ENCODE results near the gene MALRD1.

Gene MALRD1

DNA sequence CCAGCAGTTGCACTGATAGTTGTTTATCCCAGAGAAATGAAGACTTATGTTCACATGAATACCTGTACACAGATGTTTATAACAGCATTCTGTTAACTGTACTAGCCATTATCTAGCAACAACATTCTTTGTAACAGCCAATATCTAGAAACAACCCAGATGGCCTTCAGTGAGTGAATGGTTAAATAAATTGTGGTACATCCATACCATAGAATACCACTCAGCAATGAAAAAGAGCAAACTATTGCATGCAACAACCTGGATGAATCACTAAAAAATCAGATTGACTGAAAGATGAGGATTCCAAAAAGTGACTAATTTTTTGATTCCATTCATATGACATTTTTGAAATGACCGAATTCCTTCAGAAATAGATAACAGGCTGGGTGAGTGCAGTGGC, 360.3 kb downstream of the MALRD1 start:
- H3K36me3 ChIP-seq (ENCODE audit: insufficient read depth, low read length), result no peaks in the 10 kb centered on the region
- no peak overlapping the region for H2AFZ ChIP-seq (ENCODE audit: low read length)
- no peaks in the 10 kb centered on the region for H3K79me2 ChIP-seq (ENCODE audit: insufficient read depth, low read length)
- H3K27ac ChIP-seq (ENCODE audit: low read depth, low read length, poor library complexity, severe bottlenecking), result no peak overlapping the region
- no peak overlapping the region for H3K9ac ChIP-seq (ENCODE audit: low read length)
- no peak overlapping the region for H3K4me2 ChIP-seq (ENCODE audit: low read length)
- H4K20me1 ChIP-seq (ENCODE audit: insufficient read depth, low read length), result no peaks in the 10 kb centered on the region
- no peaks in the 10 kb centered on the region for H3K27me3 ChIP-seq (ENCODE audit: insufficient read depth, low read length)
- H3K9me3 ChIP-seq (ENCODE audit: low read length), result no peaks in the 10 kb centered on the region
- no peak for TF ChIP-seq EZH2 (IDR thresholded peaks at IDR 0.05; ENCODE audit: borderline replicate concordance, low read length)
- TF ChIP-seq, protein P1, sequence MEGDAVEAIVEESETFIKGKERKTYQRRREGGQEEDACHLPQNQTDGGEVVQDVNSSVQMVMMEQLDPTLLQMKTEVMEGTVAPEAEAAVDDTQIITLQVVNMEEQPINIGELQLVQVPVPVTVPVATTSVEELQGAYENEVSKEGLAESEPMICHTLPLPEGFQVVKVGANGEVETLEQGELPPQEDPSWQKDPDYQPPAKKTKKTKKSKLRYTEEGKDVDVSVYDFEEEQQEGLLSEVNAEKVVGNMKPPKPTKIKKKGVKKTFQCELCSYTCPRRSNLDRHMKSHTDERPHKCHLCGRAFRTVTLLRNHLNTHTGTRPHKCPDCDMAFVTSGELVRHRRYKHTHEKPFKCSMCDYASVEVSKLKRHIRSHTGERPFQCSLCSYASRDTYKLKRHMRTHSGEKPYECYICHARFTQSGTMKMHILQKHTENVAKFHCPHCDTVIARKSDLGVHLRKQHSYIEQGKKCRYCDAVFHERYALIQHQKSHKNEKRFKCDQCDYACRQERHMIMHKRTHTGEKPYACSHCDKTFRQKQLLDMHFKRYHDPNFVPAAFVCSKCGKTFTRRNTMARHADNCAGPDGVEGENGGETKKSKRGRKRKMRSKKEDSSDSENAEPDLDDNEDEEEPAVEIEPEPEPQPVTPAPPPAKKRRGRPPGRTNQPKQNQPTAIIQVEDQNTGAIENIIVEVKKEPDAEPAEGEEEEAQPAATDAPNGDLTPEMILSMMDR (IDR thresholded peaks at IDR 0.05; ENCODE audit: low read length), result no peak
- no peaks in the 10 kb centered on the region for H3K9me2 ChIP-seq (ENCODE audit: low read depth, low read length)
- no peaks in the 10 kb centered on the region for H3F3A ChIP-seq (ENCODE audit: insufficient read depth, low read length)
- H3K4me1 ChIP-seq (ENCODE audit: insufficient read depth, low read length, severe bottlenecking), result no peaks in the 10 kb centered on the region
- H3K4me3 ChIP-seq (ENCODE audit: low read depth, low read length, poor library complexity, severe bottlenecking), result no peak overlapping the region

DNA sequence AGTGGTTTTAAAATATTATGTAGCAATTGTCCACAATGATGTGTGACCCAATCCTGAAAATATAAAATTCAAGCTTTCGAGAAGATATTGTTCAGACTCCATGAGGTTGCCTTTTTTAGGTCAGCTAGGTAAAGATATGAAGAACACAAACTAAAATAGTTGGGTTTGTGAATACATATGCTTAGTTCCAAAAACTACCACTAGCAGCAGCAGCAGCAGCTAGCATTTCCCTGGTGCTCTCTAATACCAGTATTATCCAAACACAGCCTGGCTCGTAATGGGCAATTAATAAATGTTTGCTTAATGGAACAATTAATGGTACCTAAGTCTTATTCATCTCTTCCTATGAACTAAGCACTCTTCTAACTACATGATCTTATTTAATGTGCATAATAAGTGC, 362.5 kb downstream of the MALRD1 start:
- Histone ChIP-seq H3K36me3 (ENCODE audit: insufficient read depth, low read length) (no peaks in the 10 kb centered on the region), H3K4me2 (ENCODE audit: low read length) (no peak overlapping the region), H3F3A (ENCODE audit: insufficient read depth, low read length) (no peaks in the 10 kb centered on the region), H3K4me1 (ENCODE audit: insufficient read depth, low read length, severe bottlenecking) (no peaks in the 10 kb centered on the region), H3K4me3 (ENCODE audit: low read depth, low read length, poor library complexity, severe bottlenecking) (no peak overlapping the region), H3K9me2 (ENCODE audit: low read depth, low read length) (no peaks in the 10 kb centered on the region), H3K9ac (ENCODE audit: low read length) (no peak overlapping the region), H2AFZ (ENCODE audit: low read length) (no peak overlapping the region), H4K20me1 (ENCODE audit: insufficient read depth, low read length) (no peaks in the 10 kb centered on the region), H3K27ac (ENCODE audit: low read depth, low read length, poor library complexity, severe bottlenecking) (no peak overlapping the region), H3K9me3 (ENCODE audit: low read length) (no peaks in the 10 kb centered on the region), H3K79me2 (ENCODE audit: insufficient read depth, low read length) (no peaks in the 10 kb centered on the region), H3K27me3 (ENCODE audit: insufficient read depth, low read length) (no peaks in the 10 kb centered on the region)
- TF ChIP-seq EZH2 (IDR thresholded peaks at IDR 0.05; ENCODE audit: borderline replicate concordance, low read length), result no peak
- TF ChIP-seq, protein P1 (IDR thresholded peaks at IDR 0.05; ENCODE audit: low read length), result no peak

DNA sequence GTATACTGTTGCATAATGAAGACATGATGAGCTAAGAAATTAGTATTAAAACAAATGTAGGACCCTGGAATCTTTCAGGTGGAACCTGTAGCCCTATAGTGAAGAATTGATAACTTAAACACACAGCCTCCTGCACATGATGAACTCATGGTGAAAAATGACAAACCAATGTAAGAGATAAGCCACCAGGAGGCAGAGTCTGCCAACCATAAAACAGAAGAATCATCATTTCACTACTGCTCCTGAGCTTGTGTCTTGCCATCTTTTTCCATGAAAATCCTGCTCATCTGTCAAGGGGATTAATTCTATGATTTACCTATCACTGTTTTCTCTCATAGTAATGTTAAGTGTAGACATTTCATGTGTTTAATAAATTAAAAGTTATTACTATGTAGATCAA, 363.9 kb downstream of the MALRD1 start:
- H3K4me2 ChIP-seq (ENCODE audit: low read length), result no peak overlapping the region

More for the DNA sequence above, 363.9 kb downstream of the MALRD1 start:
- H3K9me3 ChIP-seq (ENCODE audit: low read length), result no peaks in the 10 kb centered on the region
- H3K27ac ChIP-seq (ENCODE audit: low read depth, low read length, poor library complexity, severe bottlenecking), result no peak overlapping the region
- H3K27me3 ChIP-seq (ENCODE audit: insufficient read depth, low read length), result no peaks in the 10 kb centered on the region
- H3K9ac ChIP-seq (ENCODE audit: low read length), result no peak overlapping the region
- H2AFZ ChIP-seq (ENCODE audit: low read length), result no peak overlapping the region
- H3K4me3 ChIP-seq (ENCODE audit: low read depth, low read length, poor library complexity, severe bottlenecking), result no peak overlapping the region
- H3K4me1 ChIP-seq (ENCODE audit: insufficient read depth, low read length, severe bottlenecking), result no peaks in the 10 kb centered on the region
- no peaks in the 10 kb centered on the region for H3K79me2 ChIP-seq (ENCODE audit: insufficient read depth, low read length)
- H3F3A ChIP-seq (ENCODE audit: insufficient read depth, low read length), result no peaks in the 10 kb centered on the region
- H3K36me3 ChIP-seq (ENCODE audit: insufficient read depth, low read length), result no peaks in the 10 kb centered on the region
- TF ChIP-seq EZH2 (IDR thresholded peaks at IDR 0.05; ENCODE audit: borderline replicate concordance, low read length), result no peak
- TF ChIP-seq, protein P1 (IDR thresholded peaks at IDR 0.05; ENCODE audit: low read length), result peak; percentile 41; the same call in 1 of the 2 replicates
- no peaks in the 10 kb centered on the region for H4K20me1 ChIP-seq (ENCODE audit: insufficient read depth, low read length)
- H3K9me2 ChIP-seq (ENCODE audit: low read depth, low read length), result no peaks in the 10 kb centered on the region

Measured in OCI-LY1 (cell line).